Neural progenitor cell (in vitro differentiated cells): Measurements from ENCODE around the gene ZNF674. TPM values are rescaled to one million over a fixed set of nuclear protein-coding genes. Genes with fewer than 3 reads are reported as not detected.

Experiments used
- DNase-seq: peaks from one replicate; pipeline ENCODE4 v3.0.0-alpha.2; 2016; ENCODE audit warnings: low spot score
- H2AFZ ChIP-seq: fragments of 200-600 bp; sonication (generic); replicated peaks from 2 replicates; pipeline ENCODE4 v1.6.1; 2016; ENCODE audit warnings: antibody characterized with exemption
- H3F3A ChIP-seq: fragments of 200-600 bp; sonication (generic); 2 replicates; pipeline ENCODE4 v1.6.1; 2016; ENCODE audit warnings: antibody characterized with exemption, low read depth
- H3K27ac ChIP-seq: fragments of 200-600 bp; sonication (generic); 2 replicates; pipeline ENCODE4 v1.5.1; 2016; ENCODE audit warnings: mild to moderate bottlenecking
- H3K27me3 ChIP-seq: fragments of 200-600 bp; sonication (generic); 2 replicates; pipeline ENCODE4 v1.6.1; 2016; ENCODE audit warnings: mild to moderate bottlenecking, moderate library complexity
- H3K36me3 ChIP-seq: fragments of 200-600 bp; sonication (generic); 2 replicates; pipeline ENCODE4 v1.5.1; 2016
- H3K4me1 ChIP-seq: fragments of 200-600 bp; sonication (generic); 2 replicates; pipeline ENCODE4 v1.6.1; 2016; ENCODE audit warnings: mixed run types
- H3K4me2 ChIP-seq: fragments of 200-600 bp; sonication (generic); 2 replicates; pipeline ENCODE4 v1.6.1; 2016
- H3K4me3 ChIP-seq: fragments of 200-600 bp; sonication (generic); 2 replicates; pipeline ENCODE4 v1.5.1; 2016
- H3K79me2 ChIP-seq: fragments of 200-600 bp; sonication (generic); 2 replicates; pipeline ENCODE4 v1.6.1; 2016; ENCODE audit warnings: low read depth
- H3K9ac ChIP-seq: fragments of 200-600 bp; sonication (generic); 2 replicates; pipeline ENCODE4 v1.6.1; 2016
- H3K9me3 ChIP-seq: fragments of 200-600 bp; sonication (generic); 2 replicates; pipeline ENCODE4 v1.5.1; 2016; ENCODE audit warnings: low read depth
- H4K20me1 ChIP-seq: fragments of 200-600 bp; sonication (generic); 2 replicates; pipeline ENCODE4 v1.6.1; 2016; ENCODE audit warnings: low read depth
- H3K27ac Mint-ChIP-seq: 3 replicates; pipeline ENCODE4 v1.8.0; 2021; ENCODE audit warnings: mixed read lengths
- H3K27me3 Mint-ChIP-seq: 2 replicates; pipeline ENCODE4 v1.8.0; 2022; ENCODE audit warnings: low read depth, mild to moderate bottlenecking, inconsistent platforms, moderate library complexity, mixed read lengths; ENCODE audit not compliant: insufficient read depth
- H3K36me3 Mint-ChIP-seq: 3 replicates; pipeline ENCODE4 v1.8.0; 2021; ENCODE audit warnings: mixed read lengths
- H3K4me1 Mint-ChIP-seq: 3 replicates; pipeline ENCODE4 v1.8.0; 2021; ENCODE audit warnings: mixed read lengths
- H3K4me3 Mint-ChIP-seq: 3 replicates; pipeline ENCODE4 v1.8.0; 2021; ENCODE audit warnings: mild to moderate bottlenecking, moderate library complexity, mixed read lengths
- H3K9me3 Mint-ChIP-seq: 3 replicates; pipeline ENCODE4 v1.8.0; 2020; ENCODE audit warnings: mixed read lengths
- CTCF ChIP-seq: fragments of 200-600 bp; sonication (generic); IDR thresholded peaks from 2 replicates; pipeline ENCODE4 v1.5.1; 2017; ENCODE audit warnings: antibody characterized with exemption, mild to moderate bottlenecking
- EZH2 ChIP-seq: fragments of 200-600 bp; sonication (generic); IDR thresholded peaks from 2 replicates; pipeline ENCODE4 v1.6.1; 2017; ENCODE audit warnings: antibody characterized with exemption, mild to moderate bottlenecking, moderate library complexity
- EZH2phosphoT487 ChIP-seq: fragments of 200-600 bp; sonication (generic); IDR thresholded peaks from 2 replicates; pipeline ENCODE4 v1.6.1; 2017; ENCODE audit warnings: antibody characterized with exemption
- total RNA-seq: library from RNA; depleted of rRNA; stranded (reverse); fragments of >200 nt; gene quantifications from 2 replicates; pipeline ENCODE4 v1.2.3, GENCODE V29; 2015; ENCODE audit warnings: low replicate concordance

Gene ZNF674
- total RNA-seq, 1 donor from 2014 or later = 3.9 TPM

- peaks cover 9% of the 10 kb centered on the region for H4K20me1 ChIP-seq
- no peaks in the 10 kb centered on the region for H3K36me3 ChIP-seq
- peaks cover 19% of the 10 kb centered on the region for H3K27me3 ChIP-seq
- Mint-ChIP-seq H3K9me3 (peaks cover 8% of the 10 kb centered on the region), H3K36me3 (peaks cover 2% of the 10 kb centered on the region), H3K4me1 (peaks cover 10% of the 10 kb centered on the region), H3K27ac (no peak overlapping the region), H3K27me3 (peaks cover 3% of the 10 kb centered on the region), H3K4me3 (peak overlapping the region; percentile 76)
- no peak for TF ChIP-seq EZH2
- no peak for TF ChIP-seq EZH2phosphoT487
- no peak for TF ChIP-seq CTCF
- H3K4me3 ChIP-seq = peak overlapping the region; percentile 59
- peak; percentile 24 for DNase-seq
- H3K79me2 ChIP-seq = no peaks in the 10 kb centered on the region
- H3K9ac ChIP-seq = no peak overlapping the region
- no peak overlapping the region for H2AFZ ChIP-seq
- peak overlapping the region; percentile 85 for H3K4me2 ChIP-seq
- H3F3A ChIP-seq = peaks cover 5% of the 10 kb centered on the region
- H3K27ac ChIP-seq = no peak overlapping the region
- H3K9me3 ChIP-seq = no peaks in the 10 kb centered on the region
- no peaks in the 10 kb centered on the region for H3K4me1 ChIP-seq
These were observed 30.8 kb upstream of the ZNF674 start for GRCh38 chrX:46575991-46576392.

GRCh38 chrX:46575586-46575985 lies 30.4 kb upstream of the ZNF674 start:
- H3K27me3 Mint-ChIP-seq = peaks cover 3% of the 10 kb centered on the region
- peaks cover 9% of the 10 kb centered on the region for H4K20me1 ChIP-seq
- no peaks in the 10 kb centered on the region for H3K9me3 ChIP-seq
- peaks cover 19% of the 10 kb centered on the region for H3K27me3 ChIP-seq
- H3K9ac ChIP-seq = no peak overlapping the region
- H3K36me3 ChIP-seq = no peaks in the 10 kb centered on the region
- H3K4me3 Mint-ChIP-seq = peak overlapping the region; percentile 76
- H3K4me1 Mint-ChIP-seq = peaks cover 10% of the 10 kb centered on the region
- H3K36me3 Mint-ChIP-seq = peaks cover 2% of the 10 kb centered on the region
- H2AFZ ChIP-seq = no peak overlapping the region
- H3F3A ChIP-seq = peaks cover 5% of the 10 kb centered on the region
- H3K79me2 ChIP-seq = no peaks in the 10 kb centered on the region
- no peak overlapping the region for H3K27ac ChIP-seq
- H3K4me3 ChIP-seq = peak overlapping the region; percentile 59
- no peak overlapping the region for H3K27ac Mint-ChIP-seq
- TF ChIP-seq CTCF (no peak), EZH2phosphoT487 (no peak), EZH2 (no peak)
- no peaks in the 10 kb centered on the region for H3K4me1 ChIP-seq
- peaks cover 8% of the 10 kb centered on the region for H3K9me3 Mint-ChIP-seq
- peak overlapping the region; percentile 85 for H3K4me2 ChIP-seq
- DNase-seq = no peak

- Histone ChIP-seq H2AFZ (peak overlapping the region; percentile 72), H4K20me1 (peaks cover 9% of the 10 kb centered on the region), H3K4me1 (no peaks in the 10 kb centered on the region), H3K9me3 (no peaks in the 10 kb centered on the region), H3K27ac (no peak overlapping the region), H3F3A (peaks cover 5% of the 10 kb centered on the region), H3K79me2 (no peaks in the 10 kb centered on the region), H3K4me2 (peak overlapping the region; percentile 85), H3K9ac (no peak overlapping the region), H3K36me3 (no peaks in the 10 kb centered on the region), H3K27me3 (peaks cover 19% of the 10 kb centered on the region), H3K4me3 (peak overlapping the region; percentile 59)
- H3K27ac Mint-ChIP-seq = no peak overlapping the region
- peaks cover 10% of the 10 kb centered on the region for H3K4me1 Mint-ChIP-seq
- peaks cover 8% of the 10 kb centered on the region for H3K9me3 Mint-ChIP-seq
- H3K27me3 Mint-ChIP-seq = peaks cover 4% of the 10 kb centered on the region
- peaks cover 2% of the 10 kb centered on the region for H3K36me3 Mint-ChIP-seq
- H3K4me3 Mint-ChIP-seq = peak overlapping the region; percentile 85
- TF ChIP-seq CTCF (no peak), EZH2phosphoT487 (peak; percentile 36), EZH2 (peak; percentile 16)
- peak; percentile 55 for DNase-seq
These were observed 29.7 kb upstream of the ZNF674 start for GRCh38 chrX:46574774-46575381.
